ENCODE results near the gene TXN2.
"Not testable (repeated sequence)": the region's sequence is repeated elsewhere in the genome, so short reads cannot be mapped to it uniquely, and the experiment has no call there.

The TXN2 gene

GRCh38 chr22:36456464-36456845 lies 25.0 kb downstream of the TXN2 start:
- no peak for DNase-seq (ENCODE audit: low read depth in 2 of 3, low spot score in 1 of 3)

DNA sequence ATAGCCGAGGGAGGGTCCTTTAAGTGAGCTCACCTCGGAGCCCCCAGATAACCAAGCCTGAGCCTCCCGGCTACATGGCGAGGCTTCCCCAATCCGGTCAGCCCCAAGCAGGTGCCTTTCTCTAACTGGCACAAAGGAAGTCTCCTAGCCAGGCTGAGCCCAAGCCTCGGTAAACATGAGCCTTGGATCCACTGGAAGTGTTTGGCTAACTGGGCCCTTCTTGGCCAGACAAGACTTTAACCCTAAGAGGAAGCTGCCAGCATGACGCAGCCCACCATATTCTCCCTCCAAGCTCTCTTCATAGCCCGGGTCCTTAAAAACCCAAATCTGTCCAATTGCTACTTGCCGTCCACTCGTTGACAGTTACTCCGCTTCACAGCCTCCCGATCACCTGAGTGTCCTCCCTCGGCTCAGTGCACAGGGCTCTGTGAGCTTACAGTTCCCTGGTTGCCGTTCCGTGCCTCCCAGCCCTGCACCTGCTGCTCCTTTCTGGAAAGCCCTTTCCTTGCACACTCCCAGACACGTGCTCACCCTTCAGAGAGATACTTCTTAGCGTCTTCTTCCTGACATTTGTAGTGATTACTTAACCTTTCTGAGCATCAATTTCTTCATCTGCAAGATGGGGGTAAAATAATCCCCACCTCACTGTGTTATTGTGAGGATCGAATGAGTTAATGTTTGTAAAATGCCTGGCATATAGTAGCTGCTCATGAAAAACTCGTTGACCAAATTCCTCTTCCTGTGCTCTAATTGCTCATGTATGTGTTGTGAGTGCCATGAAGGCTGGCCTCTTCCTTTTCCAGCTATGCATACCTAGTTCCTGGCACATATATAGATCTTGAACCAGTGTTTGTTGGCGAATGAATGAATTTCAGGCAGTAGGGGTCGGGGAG lies 25.6 kb downstream of the TXN2 start:
- no peak for DNase-seq (ENCODE audit: low read depth in 2 of 3, low spot score in 1 of 3)

GRCh38 chr22:36454916-36455570 lies 26.4 kb downstream of the TXN2 start:
- DNase-seq (ENCODE audit: low read depth in 2 of 3, low spot score in 1 of 3): peak; percentile 90 to 96 (median 96)

GRCh38 chr22:36453855-36454378 lies 27.5 kb downstream of the TXN2 start:
- DNase-seq (ENCODE audit: low read depth in 2 of 3, low spot score in 1 of 3): no peak

- DNase-seq (ENCODE audit: low read depth in 2 of 3, low spot score in 1 of 3): not testable (repeated sequence)
Observed at GRCh38 chr22:36452978-36453607, 28.3 kb downstream of the TXN2 start.

GRCh38 chr22:36452250-36452977 lies 29.0 kb downstream of the TXN2 start:
- DNase-seq (ENCODE audit: low read depth in 2 of 3, low spot score in 1 of 3): no peak

GRCh38 chr22:36450923-36451322 lies 30.5 kb downstream of the TXN2 start:
- DNase-seq (ENCODE audit: low read depth in 2 of 3, low spot score in 1 of 3): not testable (repeated sequence)

DNA sequence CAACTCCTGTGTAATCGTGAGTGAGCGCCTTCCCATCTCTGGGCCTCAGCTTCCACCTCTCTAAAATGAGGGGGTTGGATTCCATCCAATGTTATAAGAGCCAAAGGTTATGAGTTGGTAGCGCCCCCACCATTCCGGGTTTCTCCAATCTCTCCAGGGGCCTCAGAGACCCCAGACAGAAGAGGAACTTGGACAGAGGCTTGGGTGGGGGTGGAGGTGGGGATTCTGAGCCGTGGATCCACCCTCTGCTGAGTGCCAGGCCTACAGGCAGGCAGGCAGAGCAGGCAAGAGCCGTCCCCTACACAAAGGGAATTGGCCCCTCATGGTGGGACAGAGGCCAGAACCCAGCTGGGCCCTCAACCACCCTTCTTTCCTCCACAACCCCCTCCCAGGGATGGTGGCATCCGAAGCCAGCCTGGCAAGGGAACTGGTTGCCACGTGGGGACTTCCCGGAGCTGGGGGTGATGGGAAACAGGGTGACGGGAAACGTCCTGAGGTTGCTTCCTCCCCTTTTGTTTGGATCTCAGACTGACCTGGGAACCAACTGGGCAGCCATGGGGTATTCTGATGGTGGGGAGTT lies 31.8 kb downstream of the TXN2 start:
- DNase-seq (ENCODE audit: low read depth in 2 of 3, low spot score in 1 of 3): no peak

- DNase-seq (ENCODE audit: low read depth in 2 of 3, low spot score in 1 of 3): no peak
Observed at GRCh38 chr22:36447632-36448031, 33.8 kb downstream of the TXN2 start.

DNA sequence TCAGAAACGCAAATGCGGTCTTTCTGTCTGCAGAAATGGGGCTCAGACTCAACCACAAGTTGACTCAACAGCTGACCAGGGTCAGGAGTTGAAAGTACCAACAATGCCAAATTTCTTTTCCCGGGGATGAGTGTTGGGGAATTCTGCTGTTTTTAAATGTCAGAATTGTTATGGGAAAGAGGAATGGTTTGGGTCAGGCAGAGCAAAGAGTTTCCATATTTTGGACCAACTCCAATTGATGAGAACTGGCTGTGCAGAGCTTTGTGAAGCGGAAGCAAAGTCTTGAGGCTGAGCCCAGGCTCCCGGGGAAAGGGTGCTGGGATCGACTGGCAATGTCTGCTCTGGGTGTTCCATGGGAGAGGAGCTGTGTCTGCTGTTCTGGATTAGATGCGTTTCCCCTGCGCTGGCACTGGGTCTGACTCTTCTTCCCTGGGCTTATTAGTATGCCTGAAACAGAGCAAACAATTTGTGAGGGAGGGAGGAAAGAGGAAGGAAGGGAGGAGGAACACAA lies 36.2 kb downstream of the TXN2 start:
- no peak for DNase-seq (ENCODE audit: low read depth in 2 of 3, low spot score in 1 of 3)

DNA sequence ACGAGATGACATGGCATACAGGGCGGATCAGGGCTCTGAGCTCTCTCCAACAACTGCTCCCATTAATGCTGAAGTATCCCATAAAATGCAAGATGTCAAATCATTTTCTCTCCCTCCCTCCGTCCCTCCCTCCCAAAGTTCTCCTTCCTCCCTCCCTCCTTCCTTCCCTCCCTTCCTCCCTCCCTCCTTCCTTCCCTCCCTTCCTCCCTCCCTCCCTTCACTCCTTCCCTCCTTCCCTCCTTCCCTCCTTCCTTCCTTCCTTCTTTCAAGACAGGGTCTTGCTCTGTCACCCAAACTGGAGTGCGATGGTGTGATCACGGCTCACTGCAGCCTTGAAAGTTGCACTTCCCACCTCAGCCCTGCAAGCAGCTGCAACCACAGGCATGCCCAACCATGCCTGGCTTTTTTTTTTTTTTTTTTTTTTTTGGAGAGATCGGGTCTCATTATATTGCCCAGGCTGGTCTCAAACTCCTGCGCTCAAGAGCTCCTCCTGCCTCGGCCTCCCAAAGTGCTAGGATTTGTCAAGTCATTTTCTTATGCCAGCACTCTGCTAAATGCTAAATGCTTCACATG lies 38.2 kb downstream of the TXN2 start:
- DNase-seq (ENCODE audit: low read depth in 2 of 3, low spot score in 1 of 3): no peak

DNA sequence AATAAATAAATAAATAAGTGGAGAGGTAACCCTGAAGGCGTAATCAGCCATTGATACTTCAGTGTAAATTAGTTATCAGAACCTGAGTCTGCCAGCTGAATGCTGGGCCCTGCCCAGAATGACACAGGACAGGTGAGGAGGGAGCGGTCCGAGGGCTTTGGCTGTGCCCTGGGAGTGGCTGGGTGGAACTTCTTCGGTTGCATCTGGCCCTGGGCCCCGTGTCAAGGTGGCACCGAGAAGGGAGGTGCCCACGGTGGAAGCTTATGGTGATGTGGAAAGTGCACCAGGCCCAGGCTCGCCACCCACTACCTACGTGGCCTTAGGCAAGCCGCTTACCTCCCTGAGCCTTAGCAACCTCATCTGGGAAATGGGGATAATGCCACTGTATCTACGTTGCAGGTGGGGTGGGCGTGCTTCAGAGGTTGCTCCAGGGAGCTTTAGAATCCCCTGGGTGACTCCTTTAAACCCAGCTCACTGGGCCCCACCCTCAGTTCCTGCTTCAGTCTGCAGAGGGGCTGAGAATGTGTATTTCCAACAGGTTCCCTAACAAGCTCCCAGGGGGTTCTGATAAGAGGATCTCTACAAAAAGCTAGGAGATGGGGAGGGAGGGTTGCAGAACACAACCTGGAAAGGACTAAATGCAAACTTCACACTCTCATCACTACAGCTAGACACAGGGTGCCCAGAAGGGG lies 38.8 kb downstream of the TXN2 start:
- no peak for DNase-seq (ENCODE audit: low read depth in 2 of 3, low spot score in 1 of 3)

- DNase-seq (ENCODE audit: low read depth in 2 of 3, low spot score in 1 of 3): no peak
Observed at GRCh38 chr22:36440429-36441002, 40.9 kb downstream of the TXN2 start.

GRCh38 chr22:36439481-36440271 lies 41.8 kb downstream of the TXN2 start:
- DNase-seq (ENCODE audit: low read depth in 2 of 3, low spot score in 1 of 3): no peak

GRCh38 chr22:36435516-36436415 lies 45.7 kb downstream of the TXN2 start:
- DNase-seq (ENCODE audit: low read depth in 2 of 3, low spot score in 1 of 3): peak; percentile 36 to 40 (median 38)

DNA sequence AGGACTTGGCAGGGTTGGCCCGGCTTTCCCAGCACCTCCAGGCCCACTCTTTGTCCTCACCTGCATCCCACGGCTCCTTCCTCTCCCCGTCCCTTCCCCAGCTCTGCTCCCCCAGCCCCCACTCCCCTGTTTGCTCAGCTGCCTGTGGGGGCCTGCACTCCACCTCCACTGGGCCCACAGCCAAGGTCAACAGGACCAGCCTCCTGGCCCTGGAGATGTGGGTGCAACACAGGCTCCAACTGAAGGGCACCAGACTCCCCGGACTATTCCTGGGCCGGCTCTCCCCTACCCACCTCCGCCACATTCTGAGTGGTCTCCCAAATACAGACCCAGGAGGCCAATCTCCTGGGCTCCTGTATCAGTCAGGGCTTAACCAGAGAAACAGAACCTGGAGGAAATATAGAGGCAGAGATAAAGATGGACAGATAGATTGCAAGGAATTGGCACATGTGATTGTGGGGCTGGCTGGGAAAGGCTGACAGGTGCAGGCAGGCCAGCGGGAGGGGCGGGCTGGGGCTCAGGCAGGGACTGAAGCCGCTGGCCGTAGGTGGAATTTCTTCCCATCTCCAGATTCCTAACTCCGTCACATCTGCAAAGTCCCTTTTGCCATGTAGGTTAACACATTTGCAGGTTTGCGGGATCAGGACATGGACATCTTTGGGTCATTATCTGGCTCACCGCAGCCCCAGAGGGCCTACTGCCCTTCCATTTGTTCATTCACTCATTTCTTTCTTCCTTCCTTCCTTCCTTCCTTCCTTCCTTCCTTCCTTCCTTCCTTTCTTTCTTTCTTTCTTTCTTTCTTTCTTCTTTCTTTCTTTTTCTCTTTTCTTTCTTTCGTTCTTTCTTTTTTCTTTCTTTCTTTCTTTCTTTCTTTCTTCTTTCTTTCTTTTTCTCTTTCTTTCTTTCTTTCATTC lies 47.9 kb downstream of the TXN2 start:
- DNase-seq (ENCODE audit: low read depth in 2 of 3, low spot score in 1 of 3): no peak

Data from stimulated activated CD4-positive, alpha-beta T cell treated with anti-CD3 and anti-CD28 coated beads, Interleukin-12 subunit alpha, Interleukin-12 subunit beta, amount 100 ng/mL, for 48 hours (primary cell).